8988T (cell line): ENCODE data around the gene VEGFB.

Experiments
- DNase-seq: peaks from one replicate; pipeline ENCODE4 v3.0.0; 2011

VEGFB gene

DNA sequence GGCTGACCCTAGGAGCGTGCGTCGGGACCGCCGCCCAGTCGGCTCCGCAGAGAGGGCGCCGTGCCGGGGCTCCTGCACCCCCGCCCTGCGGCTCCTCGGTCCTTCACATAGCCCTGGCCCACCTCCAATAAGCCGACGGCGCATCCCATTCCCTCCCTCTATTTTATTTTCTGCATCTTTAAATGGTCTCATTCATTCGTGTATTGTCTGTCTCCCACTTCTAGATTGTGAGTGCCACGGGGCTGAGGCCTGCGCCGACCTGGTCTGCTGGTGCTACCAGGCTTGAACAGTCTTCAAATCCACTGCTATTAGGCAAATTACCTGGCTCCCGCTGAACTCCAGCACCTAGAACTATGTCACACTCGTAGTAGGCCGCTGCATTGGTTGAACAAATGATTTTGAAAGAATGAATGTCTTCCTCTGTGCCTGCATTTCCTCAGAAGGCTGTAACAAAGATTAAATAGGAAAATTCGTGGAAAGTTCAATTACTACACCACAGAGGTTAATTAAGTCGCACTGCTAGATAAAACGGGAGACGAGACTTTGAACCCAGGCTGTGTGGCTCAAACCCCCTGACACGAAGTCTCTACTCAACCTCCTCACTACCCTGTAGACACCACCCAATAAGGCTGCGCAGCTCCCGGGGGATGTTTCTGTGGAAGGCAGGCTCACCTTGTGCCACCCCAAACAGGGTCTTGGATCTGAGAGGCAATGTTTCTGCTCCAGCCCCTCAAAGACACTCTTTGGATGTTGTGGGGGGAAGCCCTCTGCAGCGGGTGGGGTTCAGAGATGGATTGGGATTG lies 13.5 kb downstream of the VEGFB start:
- DNase-seq = no peak

DNA sequence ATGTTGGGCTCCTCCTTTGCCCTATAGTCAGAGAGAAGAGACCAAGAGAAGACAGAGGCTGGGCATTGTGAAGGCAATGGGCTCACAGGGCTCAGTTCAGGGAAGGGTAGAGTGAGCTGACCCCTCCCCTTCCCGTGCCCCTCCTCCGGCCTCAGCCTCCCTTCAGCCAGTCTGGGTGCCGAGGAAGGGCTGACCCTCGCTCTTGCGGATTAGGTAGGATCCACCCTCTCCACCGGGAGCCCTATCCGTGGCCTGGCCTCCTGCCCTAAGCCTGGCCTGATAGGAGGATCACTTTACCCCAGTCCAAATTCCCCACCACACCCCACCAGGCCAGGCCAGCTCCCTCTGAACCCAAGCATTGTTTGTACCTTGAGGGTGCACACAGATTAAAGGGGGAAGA lies 14.2 kb downstream of the VEGFB start:
- DNase-seq = no peak

DNA sequence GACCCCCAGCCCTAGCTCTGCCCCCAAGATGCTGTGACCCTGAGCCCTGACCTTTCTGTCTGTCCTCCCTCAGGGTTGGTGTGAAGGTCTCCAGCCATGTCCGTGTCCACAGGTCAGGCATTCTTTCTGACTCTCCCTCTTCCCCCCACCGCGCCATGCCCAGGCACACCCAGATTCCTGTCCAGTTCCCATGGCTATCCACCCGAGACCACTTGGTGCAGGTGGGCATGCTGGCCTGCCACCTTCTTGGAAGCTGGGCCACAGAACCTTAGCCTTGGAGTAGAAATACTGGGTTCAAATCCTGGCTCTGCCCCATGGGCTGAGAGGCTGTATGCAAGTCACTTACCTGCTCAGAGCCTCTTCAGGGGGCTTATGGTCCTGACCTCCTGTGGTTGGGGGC lies 14.7 kb downstream of the VEGFB start:
- DNase-seq = no peak

DNA sequence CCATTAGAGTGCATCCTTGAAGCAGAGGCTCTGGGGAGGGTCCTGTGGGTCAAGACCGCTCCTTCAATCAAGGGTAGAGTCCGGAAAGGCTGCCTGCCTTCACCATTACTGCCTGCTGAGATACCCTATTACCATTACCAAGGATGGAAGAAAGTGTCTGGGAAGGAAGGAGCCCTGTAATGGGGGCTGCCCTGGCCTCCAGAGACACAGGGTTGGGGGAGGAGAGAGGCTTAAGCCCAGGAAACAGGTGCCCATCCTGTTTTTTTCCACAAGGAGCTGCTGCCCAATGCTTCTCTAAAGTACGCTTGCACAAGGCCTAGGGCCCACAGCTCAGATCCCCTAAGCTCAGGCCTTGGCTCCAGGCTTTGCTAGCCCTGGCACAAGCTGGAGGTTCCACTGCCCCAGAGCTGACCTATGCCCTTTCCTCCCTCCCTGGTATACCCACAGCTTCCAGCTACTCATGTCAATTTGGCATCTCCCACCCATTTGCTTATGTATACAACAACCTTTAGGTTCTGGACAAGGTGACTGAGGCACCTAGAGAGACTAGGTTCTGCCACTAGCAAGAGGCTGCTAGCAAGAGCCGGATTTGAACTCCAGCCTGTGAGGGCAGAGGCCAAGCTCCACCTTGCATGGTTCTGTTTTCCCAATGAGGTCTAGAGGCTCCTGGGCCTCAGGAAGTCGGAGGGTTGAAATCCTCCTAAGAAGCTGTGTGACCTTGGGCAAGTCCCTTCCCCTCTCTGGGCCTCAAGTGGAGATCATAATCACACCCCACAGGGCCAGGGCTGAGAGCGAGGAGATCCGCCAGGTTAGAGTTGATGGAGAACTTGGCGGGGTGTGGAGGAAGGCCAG lies 15.4 kb downstream of the VEGFB start:
- no peak for DNase-seq

DNA sequence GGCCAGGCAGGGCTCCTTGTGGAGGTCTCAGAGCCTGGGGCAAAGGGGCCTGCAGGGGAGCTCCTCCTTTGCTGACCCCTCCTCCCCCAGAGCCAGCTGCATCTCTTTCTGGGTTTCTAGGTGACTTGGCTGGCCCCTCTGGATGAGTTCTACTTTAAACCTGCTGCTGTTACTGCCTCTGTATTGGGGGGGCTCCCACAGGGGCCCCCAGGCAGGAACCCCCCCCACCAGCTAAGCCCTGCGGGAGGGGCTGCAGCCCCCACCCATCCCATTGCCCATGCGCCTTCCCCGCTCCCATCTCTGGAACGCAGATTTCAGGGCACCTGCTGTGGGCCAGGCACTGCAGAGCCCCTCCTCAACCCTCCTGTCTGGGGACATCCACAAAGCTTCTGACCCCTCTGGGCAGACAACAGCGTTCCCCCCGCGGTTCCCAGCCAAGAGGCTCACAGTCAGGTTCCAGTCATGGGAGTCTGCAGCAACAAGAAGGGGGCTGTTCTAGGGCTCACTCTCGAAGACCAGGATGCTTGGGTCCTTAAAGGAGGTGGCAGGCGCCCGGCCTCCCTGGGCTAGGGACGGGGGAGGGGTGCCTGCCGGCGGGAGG lies 16.1 kb downstream of the VEGFB start:
- peak; percentile 87 for DNase-seq

DNA sequence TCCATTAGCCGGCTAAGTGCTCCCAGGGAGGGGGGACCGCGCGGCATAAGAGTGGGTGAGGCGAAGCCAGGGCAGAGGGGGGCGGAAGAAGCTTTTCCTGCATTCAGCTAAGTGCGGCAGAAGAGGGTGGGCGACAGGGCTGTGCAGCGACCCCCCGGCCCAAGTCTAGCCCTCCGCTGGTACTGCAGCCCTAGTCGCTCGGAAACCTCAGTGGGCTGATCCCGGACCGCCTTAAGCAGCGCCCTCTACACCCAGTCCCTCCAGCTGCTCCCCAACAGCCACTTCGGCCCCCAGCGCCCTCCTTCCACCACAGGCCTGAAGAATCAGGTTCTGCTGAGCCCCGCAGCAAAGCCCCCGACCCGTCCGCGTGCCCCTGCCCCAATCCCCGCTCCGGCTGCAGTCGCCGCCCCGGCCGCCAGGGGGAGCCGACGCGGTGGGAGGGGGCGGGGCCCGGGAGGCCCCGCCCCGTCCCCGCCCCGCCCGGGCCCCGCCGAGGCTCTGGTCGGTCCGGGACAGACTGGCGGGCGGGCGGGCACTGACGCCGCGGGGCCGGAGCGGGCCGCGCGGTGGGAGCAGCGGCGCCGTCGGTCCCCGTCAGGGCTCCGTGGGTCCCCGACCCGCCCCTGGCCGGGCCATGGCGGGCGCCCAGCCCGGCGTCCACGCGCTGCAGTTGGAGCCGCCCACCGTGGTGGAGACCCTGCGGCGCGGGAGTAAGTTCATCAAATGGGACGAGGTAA lies 16.8 kb downstream of the VEGFB start, which contains the start of gene PLCB3:
TSS of gene PLCB3 (plus strand) at position 515 of the 737 bp plus-strand sequence. CDS start at position 635, 120 bp downstream.
- peak; percentile 95 for DNase-seq

DNA sequence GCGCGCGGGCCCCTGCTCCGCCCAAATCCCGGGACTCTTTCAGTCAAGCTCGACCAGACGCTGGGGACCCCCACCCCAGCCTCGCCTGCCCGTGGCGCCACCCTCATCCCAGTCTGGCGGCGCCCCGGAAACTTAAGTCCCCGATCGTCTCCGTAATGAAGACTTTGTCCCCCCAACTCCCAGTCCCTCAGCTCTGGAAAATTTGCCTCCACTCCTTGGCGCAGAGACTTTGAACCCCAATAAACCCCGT lies 17.3 kb downstream of the VEGFB start:
- no peak for DNase-seq

DNA sequence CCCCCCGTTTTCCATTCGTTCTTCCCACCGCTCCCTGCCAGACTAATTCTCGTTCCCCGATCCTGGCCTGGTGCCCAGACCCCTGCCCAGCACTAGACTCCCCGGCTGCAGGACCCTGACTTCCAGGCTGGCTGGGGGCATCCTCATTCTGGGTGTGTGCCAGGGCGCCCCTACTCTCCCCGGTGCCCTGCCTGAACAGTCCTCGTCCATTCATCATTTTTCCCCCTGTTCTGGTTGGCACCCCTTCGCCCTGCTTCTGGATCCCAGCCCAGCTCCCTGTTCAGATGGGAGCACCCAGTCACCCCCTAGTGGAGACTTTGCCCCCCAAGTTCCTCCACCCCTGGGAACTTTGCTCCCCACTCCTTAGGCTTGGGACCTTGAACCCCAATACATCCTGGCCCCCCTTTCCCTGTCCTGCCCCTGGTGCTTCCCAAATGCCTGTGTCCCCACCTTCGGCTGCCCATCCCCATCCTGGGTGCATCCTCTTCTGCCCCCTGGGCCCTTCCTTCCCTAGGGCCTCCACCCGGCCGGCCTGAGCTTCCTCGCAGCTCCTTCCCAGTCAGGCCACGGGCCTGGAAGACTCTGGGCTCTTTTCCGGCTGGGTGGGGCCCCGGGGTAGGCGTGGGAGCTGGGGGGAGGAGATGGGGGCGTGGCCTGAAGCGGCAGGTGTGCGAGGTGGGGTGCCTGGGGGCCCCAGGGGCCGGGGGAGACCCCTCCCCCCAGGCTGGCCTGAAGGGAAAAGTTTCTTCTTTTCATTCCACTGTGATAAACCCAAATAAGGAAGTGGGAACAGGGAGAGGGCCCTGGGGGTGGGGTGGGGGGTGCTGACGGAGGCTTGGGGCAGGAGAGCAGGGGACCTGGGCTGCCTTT lies 17.9 kb downstream of the VEGFB start:
- DNase-seq = peak; percentile 98

DNA sequence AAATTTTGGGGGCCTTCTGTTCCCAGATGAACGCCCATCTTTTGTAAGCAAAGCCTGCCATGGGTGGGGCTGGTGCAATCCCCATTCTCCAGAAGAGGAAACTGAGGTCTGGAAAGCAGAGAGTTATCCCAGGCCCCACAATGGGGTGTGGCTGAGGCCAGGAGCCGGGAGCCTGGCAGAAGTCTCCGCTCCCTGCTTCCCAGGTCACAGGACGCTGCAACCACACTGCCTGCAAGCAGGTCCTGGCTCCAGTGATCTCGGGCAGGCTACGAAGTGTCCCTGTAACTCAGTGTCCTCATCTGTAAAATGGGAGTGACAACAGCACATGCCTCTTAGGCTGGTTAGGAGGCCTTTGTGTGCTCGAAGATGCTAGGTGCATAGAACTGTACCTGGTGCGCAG lies 18.7 kb downstream of the VEGFB start:
- DNase-seq = no peak

DNA sequence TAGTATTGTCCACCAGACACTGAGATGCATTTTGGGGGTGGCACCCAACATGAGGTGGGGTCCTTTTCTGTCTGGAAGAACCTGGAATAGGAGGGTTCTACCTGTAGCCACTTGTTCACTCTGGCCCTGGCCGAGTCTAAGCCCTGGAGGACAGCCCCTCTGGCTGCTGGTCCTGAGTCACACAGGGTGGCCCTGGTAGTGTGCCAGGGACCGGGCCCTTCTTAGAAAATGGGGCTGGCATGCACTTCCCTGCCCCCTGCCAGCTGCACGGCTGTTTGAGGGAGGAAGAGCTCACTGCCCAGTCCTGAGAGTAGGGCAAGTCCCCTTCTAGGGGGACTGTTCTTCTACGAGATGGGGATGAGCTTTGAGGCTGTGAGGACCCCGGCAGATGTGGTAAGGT lies 19.1 kb downstream of the VEGFB start:
- no peak for DNase-seq

DNA sequence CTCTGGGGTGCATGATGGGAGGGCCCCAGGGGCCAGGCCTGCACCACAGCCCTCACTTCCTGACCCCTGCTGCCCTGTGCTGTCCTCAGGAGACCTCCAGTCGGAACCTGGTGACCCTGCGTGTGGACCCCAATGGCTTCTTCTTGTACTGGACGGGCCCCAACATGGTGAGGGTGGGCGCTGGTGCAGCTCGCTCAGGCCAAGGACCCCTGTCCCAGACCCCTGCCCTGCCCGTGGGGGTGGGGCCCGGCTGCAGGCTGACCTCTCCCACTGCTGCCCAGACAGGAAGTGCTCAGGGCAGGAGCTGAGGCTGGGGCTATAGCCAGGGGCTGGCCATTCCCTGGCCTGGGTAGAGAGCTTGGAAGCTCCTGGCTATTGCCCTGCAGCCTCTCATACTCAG lies 19.9 kb downstream of the VEGFB start:
- DNase-seq = no peak

DNA sequence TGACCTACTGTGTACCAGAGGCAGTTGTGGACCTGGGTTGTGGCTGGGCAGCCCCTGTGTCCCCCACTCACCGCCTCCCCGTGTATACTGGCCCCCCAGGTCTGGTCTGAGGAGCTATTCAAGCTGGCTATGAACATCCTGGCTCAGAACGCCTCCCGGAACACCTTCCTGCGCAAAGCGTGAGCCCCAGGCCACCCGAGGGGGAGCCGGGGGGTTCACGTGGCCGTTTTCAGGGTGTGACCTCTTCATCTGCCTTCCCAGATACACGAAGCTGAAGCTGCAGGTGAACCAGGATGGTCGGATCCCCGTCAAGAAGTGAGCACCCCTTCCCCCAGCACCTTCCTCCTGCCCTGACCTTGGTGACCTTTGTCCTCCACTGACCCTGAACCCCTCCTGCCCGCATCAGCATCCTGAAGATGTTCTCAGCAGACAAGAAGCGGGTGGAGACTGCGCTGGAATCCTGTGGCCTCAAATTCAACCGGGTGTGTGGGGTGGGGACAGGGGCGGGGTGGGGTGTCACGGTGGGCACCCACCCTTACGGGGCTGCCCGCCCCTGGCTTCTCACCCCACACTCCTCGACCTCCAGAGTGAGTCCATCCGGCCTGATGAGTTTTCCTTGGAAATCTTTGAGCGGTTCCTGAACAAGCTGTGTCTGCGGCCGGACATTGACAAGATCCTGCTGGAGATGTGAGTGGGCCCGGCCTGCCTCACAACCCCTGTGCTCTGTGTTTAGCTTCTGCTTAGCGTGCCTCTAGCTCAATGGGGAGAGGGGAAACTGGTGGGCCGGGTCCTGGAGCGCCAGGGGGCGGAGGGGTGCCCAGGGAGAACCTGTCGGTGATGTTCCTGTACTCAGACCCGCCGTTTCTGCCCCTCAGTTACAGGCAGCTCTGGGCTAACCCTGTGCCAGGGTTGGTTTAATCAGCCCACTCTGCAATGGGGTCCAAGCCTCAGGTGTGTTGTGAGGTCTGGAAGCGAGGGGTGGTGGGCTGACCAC lies 21.0 kb downstream of the VEGFB start:
- no peak for DNase-seq

DNA sequence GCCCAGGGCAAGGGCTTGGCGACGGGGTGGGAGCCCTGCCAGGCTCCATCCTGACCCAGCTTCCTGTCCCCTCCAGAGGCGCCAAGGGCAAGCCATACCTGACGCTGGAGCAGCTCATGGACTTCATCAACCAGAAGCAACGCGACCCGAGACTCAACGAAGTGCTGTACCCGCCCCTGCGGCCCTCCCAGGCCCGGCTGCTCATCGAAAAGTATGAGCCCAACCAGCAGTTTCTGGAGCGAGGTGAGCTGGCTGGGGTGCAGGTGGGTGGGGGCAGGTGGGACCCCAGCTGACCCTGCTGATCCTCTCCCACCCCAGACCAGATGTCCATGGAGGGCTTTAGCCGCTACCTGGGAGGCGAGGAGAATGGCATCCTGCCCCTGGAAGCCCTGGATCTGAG lies 21.9 kb downstream of the VEGFB start:
- DNase-seq = no peak

DNA sequence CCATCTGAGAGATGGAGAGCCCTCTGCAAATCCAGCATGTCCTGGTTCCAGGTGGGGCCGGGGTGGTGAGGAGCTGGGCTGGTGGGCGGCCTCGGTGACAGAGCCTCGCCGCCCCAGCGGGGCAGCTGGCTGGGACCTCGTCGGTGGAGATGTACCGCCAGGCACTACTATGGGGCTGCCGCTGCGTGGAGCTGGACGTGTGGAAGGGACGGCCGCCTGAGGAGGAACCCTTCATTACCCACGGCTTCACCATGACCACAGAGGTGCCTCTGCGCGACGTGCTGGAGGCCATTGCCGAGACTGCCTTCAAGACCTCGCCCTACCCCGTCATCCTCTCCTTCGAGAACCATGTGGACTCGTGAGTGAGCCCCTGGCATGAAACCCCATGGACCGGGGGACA lies 24.0 kb downstream of the VEGFB start:
- DNase-seq = no peak

DNA sequence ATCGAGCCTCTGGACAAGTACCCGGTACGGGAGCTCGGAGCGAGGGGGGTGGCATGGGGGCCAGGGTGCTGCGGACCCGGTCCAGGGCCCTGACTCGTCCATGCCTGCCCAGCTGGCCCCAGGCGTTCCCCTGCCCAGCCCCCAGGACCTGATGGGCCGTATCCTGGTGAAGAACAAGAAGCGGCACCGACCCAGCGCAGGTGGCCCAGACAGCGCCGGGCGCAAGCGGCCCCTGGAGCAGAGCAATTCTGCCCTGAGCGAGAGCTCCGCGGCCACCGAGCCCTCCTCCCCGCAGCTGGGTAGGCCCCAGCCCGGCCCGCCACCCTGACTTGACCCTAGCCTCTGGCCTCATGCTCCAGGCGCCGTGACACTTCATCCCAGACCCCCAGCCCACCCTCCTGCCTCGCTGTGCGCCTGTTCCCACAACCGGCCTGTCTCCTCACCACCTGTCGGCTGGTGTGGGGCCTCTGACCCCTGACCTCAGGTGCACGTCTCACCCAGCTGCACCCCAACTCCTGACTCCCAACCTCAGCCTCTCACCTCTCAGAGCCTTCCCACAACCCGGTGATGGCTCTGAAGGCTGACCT lies 24.7 kb downstream of the VEGFB start:
- DNase-seq = no peak

DNA sequence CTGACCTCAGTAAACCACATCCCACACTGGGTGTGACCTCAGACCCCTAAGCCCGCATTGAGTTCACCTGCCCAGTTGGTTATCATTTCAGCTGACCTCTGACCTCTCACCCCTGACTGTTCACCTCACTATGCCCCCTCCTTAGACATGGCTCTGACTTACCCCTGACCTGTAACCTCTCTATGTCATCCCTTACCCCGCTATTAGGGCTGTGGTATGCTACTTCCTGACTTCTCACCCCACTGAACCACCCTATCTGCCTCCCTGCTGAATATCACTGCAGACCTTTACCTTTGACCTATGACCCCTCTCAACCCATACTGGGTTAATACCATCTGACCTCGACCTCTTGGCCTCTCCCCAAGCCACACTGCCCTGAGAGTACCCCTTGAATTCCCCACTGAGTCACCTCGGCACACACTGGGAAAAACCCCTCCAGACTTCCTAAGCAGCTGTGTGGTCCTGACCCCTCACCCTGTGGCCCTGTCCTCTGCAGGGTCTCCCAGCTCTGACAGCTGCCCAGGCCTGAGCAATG lies 25.2 kb downstream of the VEGFB start:
- no peak for DNase-seq

DNA sequence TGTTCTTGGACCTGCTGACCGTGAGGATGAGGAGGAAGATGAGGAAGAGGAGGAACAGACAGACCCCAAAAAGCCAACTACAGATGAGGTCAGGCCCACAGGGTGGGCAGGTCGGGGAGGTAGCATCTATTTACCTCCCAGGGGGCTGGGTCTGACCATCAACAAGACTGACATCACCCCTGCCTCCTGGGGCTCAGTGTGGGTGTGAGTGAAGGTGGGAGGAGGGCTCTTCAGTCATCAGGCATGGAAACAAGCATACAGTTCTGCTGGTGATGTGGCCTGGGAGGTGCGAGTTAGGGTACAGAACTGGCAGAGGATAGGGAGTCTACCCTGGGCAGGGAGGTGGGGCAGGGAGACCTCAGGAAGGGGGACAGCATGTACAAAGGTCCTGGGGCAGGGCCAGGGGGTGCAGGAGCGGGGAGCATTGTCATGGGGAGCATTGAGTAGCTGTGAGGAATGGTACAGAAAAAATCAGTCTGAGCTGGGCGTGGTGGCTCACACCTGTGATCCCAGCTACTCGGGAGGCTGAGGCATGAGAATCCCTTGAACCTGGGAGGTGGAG lies 25.8 kb downstream of the VEGFB start:
- DNase-seq = no peak

DNA sequence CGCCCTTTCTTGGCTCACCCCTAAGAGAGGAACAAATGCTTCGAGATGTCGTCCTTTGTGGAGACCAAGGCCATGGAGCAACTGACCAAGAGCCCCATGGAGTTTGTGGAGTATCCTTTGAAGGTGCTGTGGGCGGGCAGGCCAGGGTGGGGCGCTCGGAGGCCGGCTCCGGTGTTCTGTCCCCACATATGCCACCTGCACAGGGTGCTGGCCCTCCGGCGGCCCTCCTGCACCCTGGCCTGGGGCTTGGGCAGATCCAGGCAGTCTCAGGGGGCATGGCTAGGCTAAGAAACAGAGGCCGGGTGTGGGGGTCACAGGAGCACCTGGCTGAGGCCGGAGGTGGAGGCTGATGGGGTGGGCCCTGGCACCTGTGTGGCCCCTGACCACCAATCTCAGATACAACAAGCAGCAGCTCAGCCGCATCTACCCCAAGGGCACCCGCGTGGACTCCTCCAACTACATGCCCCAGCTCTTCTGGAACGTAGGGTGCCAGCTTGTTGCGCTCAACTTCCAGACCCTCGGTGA lies 27.2 kb downstream of the VEGFB start:
- DNase-seq = no peak

DNA sequence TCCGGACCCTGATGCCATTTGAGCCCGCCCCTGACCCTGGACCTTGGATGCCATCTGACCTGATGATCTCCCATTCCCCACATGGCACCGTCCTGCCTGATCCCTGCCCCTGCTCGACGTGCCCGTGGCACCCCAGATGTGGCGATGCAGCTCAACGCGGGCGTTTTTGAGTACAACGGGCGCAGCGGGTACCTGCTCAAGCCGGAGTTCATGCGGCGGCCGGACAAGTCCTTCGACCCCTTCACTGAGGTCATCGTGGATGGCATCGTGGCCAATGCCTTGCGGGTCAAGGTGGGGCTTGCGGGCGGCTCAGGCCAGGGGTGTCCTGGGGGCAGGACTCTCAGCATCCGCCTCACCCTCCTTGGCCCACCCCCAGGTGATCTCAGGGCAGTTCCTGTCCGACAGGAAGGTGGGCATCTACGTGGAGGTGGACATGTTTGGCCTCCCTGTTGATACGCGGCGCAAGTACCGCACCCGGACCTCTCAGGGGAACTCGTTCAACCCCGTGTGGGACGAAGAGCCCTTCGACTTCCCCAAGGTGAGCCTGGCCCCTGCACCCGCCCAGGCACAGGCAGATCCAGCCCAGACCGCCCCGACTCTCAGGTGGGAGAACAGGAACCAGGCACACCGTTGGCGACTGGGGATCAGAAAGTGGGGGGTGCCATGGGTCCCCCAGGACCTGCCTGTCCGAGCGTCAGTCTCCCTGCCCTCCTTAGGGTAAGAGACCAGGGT lies 28.1 kb downstream of the VEGFB start:
- DNase-seq = no peak
